CD1c-positive myeloid dendritic cell (primary cell): ENCODE data around the gene CA12.

ENCODE experiments used
- DNase-seq: peaks from one replicate; pipeline ENCODE4 v3.0.0-alpha.2; 2016; ENCODE audit errors: extremely low spot score

The CA12 gene

DNA sequence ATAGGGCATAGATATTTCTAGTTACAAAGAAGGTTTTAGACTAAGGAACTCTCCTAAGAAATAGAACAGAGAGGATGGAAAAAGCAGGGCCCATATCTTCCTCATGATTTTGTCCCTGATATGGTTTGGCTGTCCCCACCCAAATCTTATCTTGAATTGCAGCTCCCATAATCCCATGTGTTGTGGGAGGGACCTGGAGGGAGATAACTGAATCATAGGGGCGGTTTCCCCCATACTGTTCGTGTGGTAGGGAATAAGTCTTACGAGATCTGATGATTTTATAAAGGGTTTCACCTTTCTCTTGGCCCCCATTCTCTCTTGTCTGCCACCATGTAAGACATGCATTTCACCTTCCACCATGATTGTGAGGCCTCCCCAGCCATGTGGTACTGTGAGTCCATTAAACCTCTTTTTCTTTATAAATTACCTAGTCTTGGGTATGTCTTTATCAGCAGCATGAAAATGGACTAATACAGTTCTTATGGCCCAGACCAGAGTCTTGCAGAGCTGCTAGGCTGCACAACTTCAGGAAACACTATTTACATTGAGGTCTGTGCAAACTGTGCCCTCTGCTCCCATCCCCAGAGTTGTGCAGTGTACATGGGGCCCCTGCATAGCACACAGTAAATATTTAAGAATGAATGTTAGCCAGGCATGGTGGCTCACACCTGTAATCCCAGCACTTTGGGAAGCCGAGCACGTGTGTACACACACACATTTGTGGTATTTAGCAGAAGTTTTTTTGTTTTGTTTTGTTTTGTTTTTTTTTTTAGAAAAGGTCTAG is 20.3 kb upstream of the CA12 start:
- DNase-seq: no peak

GRCh38 chr15:63401078-63401477 is 19.4 kb upstream of the CA12 start:
- no peak for DNase-seq

GRCh38 chr15:63398456-63398855 is 16.8 kb upstream of the CA12 start:
- no peak for DNase-seq

- DNase-seq: no peak
Observed at GRCh38 chr15:63396152-63396928, 14.7 kb upstream of the CA12 start.

DNA sequence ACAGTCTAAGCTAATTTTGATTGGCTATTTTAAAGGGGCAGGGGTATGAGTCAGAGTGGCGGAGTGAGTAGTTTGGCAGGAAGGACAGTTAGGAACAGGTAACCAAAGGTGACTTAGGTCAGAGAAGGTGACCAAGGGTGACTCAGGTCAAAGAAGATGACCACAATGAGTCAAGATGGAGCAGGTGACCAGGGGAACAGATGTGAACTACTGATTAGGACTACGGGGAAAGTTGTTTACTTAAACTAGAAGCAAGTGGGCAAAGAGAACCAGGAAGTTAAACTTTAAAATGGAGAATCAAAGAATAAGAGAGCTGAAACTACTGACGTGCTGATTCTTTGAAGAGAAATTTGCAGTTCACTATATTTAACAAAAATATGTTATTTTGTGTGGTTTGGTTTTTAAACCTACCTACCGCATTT is 14.1 kb upstream of the CA12 start:
- no peak for DNase-seq

GRCh38 chr15:63392361-63393009 is 10.8 kb upstream of the CA12 start:
- no peak for DNase-seq

DNA sequence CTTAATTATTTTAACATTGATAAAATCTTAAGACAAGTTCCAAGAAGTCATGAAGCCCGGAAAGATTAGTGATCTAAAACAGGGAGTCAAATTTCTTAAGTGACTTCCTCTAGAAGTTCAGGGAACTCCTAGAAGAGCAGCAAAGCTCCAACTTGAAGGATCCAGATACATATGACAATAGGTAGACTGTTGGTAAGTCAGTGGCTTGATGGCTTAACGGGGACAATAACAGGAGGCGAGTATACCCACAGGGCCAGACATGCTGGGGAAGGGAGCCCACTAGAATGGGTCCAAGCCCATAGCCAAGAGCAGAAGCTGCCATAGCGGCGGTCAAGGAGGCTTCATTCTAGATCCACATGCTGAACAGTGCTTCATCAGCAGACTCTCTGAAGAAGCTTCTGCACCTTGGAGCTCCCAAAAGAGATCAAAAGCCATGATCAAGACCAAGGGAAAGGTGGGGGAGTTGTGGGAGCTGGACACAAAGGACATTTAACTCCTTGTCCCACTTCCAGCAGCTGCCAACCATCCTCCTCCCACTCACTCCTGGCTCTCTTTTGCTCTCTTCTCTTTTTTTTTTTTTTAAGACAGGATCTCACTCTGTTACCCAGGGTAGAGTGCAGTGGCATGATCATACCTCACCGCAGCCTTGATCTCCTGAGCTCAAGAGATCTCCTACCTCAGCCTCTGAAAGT is 10.2 kb upstream of the CA12 start:
- DNase-seq: peak; percentile 18

- DNase-seq: no peak
Observed at GRCh38 chr15:63390689-63391088, 9.0 kb upstream of the CA12 start.

DNA sequence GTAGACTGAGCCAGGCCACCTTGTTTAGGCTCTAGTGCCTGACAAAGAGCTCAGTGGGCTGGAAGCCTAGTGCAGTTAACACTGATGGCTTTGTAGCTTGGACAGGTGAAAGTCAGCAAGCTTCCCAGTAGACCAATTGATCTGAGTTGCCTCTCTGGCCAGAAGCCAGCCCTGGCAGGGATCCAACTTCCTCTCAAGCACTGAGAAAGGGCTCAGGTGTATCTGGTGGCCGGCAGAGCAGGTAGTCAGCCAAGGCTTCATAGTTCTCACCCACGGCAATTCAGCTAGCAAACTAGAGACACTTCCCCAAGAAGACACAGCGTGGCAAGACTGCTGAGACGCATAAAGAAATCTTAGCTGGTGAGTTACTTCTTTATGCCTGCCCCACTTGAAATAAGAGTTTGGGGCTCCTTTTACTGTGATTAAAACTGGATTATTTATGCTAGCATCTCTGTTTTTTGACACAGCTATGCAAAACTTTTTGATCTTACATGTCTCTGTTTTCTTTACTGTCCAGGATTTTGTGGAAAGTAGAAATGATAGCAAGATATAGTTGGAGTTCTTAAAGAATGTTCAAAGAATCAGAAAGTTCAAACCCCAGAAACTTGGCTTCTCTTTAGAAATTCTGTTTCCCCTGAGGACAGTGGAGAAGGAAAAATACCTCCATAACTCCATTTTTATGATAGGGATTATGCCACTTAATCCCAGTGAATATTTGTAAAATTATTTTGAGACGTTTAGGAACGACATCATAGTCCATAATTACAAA is 8.4 kb upstream of the CA12 start:
- DNase-seq: no peak

GRCh38 chr15:63388511-63388910 is 6.9 kb upstream of the CA12 start:
- DNase-seq: no peak

GRCh38 chr15:63387748-63388493 is 6.3 kb upstream of the CA12 start:
- DNase-seq: no peak

DNA sequence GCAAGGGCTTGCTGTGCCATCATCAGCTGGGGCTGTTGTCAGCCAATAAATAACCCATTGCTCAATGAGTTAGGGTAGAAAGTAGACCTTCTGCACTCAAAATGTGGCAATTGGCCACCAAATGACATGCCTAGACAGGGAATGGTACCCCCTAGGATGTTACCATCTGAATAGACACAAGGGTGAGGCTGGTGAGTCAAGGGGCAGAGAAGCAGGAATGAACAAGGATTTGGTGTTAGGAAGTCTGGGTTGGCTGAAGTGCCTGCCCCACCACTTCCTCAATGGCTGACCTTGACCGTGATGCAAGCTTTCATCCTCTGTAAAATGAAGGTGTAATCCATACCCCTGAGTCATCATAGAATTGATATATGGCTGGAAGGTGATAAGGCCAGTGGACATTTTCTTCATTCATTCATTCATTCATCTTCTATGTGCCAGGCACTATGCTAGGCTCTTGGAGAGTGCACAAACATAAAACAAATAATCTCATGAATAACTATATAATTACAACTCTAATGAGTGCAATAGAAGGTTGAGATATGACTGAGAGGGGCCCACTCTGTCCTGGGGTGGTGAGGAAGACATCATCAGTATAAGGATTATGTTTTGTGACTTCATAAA is 4.4 kb upstream of the CA12 start:
- DNase-seq: no peak

DNA sequence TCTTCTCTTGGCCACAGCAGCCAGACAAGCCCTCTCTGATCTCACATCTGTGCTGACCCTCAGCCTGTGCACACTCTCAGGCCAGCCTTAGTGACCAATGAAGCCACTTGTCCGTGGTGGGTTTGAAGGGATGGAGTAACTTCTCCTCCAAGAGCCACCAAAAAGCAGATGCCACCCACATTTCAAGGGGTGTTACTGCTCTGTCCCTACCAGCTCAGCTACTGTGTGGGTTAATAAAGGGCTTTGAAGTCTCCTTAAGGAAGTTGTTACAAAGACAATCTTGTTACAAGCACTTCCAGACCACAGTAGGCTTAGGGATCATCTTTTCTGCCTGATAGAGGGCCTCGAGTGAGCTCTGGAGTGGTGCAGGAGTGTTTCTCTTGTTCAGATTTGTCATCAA is 3.3 kb upstream of the CA12 start:
- no peak for DNase-seq

DNA sequence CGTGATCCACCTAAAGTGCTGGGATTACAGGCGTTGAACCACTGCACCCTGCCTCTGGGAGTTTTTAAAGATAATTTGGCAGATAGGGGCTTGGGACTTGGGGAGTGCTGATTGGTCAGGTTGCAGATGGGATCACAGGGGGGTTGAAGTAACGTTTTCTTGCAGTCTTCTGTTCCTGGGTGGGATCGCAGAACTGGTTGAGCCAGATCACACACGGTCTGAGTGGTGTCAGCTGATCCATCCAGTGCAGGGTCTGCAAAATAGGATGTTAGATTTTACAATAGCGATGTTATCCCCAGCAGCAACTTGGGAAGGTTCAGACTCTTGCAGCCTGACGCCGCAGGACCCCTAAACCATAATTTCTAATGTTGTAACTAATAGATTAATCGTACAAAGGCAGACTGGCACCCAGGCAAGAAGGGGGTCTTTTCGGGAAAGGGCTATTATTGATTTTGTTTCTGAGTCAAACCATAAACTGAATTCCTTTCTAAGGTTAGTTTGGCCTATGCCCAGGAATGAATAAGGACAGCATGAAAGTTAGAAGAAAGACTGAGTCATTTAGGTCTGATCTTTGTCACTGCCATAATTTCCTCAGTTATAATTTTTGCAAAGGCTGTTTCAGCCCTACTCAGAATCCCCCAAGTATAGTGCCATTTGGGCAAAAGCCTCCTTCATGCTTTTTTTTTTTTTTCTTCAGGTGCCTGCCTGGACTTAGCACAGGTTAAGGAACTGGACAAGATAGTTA is 1.5 kb upstream of the CA12 start:
- no peak for DNase-seq

- DNase-seq: no peak
Observed at GRCh38 chr15:63380808-63381282, 801 bp downstream of the CA12 start.

DNA sequence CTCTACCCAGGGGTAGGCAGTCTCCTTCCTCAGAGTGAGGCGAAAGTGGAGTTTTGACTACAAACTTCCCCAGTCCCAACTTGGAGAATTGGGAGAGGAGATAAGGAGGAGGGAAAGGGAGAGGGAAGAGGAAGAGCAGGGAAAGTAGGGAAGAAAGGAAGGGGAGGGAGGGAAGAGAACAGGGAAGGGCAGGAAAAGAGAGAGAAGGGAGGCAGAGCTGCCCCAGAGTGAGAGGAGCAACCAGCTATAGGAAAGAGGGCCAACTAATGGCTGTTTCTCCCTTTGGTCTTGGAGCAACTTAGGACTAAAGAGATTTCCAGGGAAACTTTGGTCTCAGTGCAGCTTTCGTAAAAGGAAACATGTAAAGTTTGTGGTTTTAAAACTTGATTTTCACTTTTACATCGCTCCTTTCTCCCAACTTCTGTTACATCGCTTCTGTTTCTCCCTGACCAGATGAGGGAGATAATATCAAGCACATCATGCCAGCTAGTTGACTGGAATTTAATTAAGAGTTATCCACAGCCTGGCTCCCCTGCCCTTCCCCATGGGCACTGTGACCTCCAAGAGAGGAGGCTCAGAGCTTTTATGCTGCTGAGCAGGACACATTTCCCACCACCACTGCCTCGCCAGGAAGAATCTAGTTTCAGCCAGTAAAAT is 1.4 kb downstream of the CA12 start:
- DNase-seq: no peak

DNA sequence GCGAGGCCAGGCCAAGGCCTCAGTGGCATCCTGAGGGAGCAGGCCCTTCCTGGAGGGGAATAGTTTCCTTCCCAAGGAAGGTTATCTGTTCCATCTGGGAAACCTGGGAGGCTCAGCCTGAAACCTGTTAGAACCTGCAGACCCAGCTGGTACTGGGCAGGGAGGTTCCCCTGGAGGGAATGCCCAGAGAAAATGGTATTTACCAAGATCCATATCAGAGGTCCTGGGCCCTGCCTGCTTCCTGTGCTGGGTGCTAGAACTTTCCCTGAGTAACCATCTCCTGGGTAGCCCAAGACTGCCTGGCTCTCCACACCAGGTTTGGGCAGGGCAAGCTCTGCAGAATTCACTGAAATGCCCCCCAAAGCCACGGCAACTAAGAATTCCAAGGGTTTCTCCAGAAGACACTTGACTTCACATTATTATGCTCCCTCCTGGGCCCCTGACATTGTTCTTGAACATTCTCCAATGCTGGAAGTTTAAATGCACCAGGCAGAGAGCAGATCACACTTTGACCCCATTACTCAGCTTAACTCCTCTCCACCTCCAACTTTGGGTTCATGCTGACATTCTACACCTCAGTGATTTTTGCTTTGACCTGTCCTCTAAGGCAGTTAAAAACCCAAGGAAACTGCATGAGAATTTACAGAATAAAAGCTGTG is 2.0 kb downstream of the CA12 start:
- DNase-seq: no peak

- no peak for DNase-seq
Observed at GRCh38 chr15:63378946-63379345, 2.7 kb downstream of the CA12 start.
